ENCODE measurements around the gene LAMP5.

LAMP5 gene

DNA sequence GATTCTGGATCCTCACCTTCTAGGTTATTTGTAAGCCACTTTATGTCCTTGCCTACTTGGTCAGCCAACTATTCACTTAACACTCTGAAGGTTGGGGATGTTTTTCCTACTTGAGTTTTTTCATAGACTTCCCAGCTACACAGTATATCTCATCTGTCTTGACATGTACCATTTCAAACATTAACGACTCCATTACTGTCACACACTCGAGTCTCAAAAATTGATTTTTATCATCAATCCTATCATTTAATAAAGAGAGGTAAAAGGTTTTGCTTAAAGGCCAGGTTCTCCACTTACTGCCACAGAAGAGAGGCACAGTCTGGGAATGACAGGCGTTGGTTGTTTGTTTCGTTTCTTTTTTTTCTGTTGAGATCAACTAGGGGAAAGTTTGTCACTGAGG, 38.2 kb upstream of the LAMP5 start:
- Histone ChIP-seq H3K4me3 (ENCODE audit: low read length) (no peak overlapping the region), H3K9me3 (ENCODE audit: insufficient read depth, low read length) (no peaks in the 10 kb centered on the region), H3K27me3 (ENCODE audit: low read depth, low read length) (peaks cover 48% of the 10 kb centered on the region), H3K4me1 (ENCODE audit: low read length) (no peaks in the 10 kb centered on the region), H3K27ac (ENCODE audit: low read length) (no peak overlapping the region), H4K20me1 (ENCODE audit: insufficient read depth, low read length) (no peaks in the 10 kb centered on the region), H3K9ac (ENCODE audit: low read length) (no peak overlapping the region), H3K79me2 (ENCODE audit: low read length) (no peaks in the 10 kb centered on the region), H3K4me2 (ENCODE audit: low read length) (no peak overlapping the region), H2AFZ (ENCODE audit: low read depth, low read length) (no peak overlapping the region), H3K36me3 (replicated peaks; ENCODE audit: low read depth, low read length) (no peaks in the 10 kb centered on the region)
- TF ChIP-seq, protein P1, sequence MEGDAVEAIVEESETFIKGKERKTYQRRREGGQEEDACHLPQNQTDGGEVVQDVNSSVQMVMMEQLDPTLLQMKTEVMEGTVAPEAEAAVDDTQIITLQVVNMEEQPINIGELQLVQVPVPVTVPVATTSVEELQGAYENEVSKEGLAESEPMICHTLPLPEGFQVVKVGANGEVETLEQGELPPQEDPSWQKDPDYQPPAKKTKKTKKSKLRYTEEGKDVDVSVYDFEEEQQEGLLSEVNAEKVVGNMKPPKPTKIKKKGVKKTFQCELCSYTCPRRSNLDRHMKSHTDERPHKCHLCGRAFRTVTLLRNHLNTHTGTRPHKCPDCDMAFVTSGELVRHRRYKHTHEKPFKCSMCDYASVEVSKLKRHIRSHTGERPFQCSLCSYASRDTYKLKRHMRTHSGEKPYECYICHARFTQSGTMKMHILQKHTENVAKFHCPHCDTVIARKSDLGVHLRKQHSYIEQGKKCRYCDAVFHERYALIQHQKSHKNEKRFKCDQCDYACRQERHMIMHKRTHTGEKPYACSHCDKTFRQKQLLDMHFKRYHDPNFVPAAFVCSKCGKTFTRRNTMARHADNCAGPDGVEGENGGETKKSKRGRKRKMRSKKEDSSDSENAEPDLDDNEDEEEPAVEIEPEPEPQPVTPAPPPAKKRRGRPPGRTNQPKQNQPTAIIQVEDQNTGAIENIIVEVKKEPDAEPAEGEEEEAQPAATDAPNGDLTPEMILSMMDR (IDR thresholded peaks at IDR 0.05; ENCODE audit: low read depth, low read length), result no peak
- no peak for TF ChIP-seq EZH2phosphoT487 (IDR thresholded peaks at IDR 0.05; ENCODE audit: low read depth)

DNA sequence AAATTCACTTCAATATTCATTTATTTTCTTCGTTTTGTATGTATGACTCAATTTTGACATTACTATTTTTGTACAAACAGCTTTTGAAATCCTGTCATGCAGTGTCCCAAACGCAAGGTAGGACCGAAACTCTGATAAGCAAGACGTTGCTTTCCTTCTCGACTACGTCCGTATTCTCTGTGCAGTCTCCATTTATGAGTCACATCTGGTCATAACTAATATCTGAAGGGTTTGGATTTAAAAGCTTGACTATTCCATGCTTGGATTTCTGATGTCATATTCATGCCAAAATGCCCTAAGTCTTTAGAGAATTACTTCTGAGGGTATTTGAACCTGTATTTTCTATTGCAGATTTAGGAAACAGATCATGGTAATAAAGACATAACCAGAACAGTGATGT, 37.8 kb upstream of the LAMP5 start:
- H2AFZ ChIP-seq (ENCODE audit: low read depth, low read length), result no peak overlapping the region
- TF ChIP-seq, protein P1 (IDR thresholded peaks at IDR 0.05; ENCODE audit: low read depth, low read length), result no peak
- H3K27ac ChIP-seq (ENCODE audit: low read length), result no peak overlapping the region
- H3K27me3 ChIP-seq (ENCODE audit: low read depth, low read length), result peaks cover 53% of the 10 kb centered on the region
- no peaks in the 10 kb centered on the region for H3K36me3 ChIP-seq (replicated peaks; ENCODE audit: low read depth, low read length)
- H3K9me3 ChIP-seq (ENCODE audit: insufficient read depth, low read length), result no peaks in the 10 kb centered on the region
- no peaks in the 10 kb centered on the region for H3K79me2 ChIP-seq (ENCODE audit: low read length)
- H3K4me2 ChIP-seq (ENCODE audit: low read length), result no peak overlapping the region
- H3K4me1 ChIP-seq (ENCODE audit: low read length), result no peaks in the 10 kb centered on the region
- no peaks in the 10 kb centered on the region for H4K20me1 ChIP-seq (ENCODE audit: insufficient read depth, low read length)
- no peak overlapping the region for H3K9ac ChIP-seq (ENCODE audit: low read length)
- no peak overlapping the region for H3K4me3 ChIP-seq (ENCODE audit: low read length)

DNA sequence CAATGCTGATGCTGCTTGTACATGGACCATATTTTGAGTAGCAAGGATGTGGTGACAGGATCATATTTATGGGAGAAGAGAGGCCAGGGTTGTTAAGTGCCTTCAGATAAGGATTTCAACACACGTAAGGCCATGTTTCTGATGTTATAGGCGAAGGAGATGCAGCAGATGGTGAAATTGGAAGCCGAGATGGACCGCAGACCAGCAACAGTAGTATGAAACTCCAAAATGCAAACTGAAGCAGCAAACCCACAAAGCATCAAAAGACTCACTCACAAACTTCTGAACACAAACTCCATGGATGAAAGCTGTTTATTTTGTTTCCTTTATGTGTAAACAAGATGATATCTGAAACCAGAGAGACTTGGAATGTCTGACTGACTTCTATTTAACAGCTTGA, 35.6 kb upstream of the LAMP5 start:
- no peaks in the 10 kb centered on the region for H3K79me2 ChIP-seq (ENCODE audit: low read length)
- H4K20me1 ChIP-seq (ENCODE audit: insufficient read depth, low read length), result no peaks in the 10 kb centered on the region
- no peak overlapping the region for H3K4me2 ChIP-seq (ENCODE audit: low read length)
- H3K9me3 ChIP-seq (ENCODE audit: insufficient read depth, low read length), result no peaks in the 10 kb centered on the region
- H3K27ac ChIP-seq (ENCODE audit: low read length), result no peak overlapping the region
- H3K9ac ChIP-seq (ENCODE audit: low read length), result no peak overlapping the region
- no peak overlapping the region for H2AFZ ChIP-seq (ENCODE audit: low read depth, low read length)
- peaks cover 64% of the 10 kb centered on the region for H3K27me3 ChIP-seq (ENCODE audit: low read depth, low read length)
- no peaks in the 10 kb centered on the region for H3K36me3 ChIP-seq (replicated peaks; ENCODE audit: low read depth, low read length)
- no peak overlapping the region for H3K4me3 ChIP-seq (ENCODE audit: low read length)
- peaks cover 12% of the 10 kb centered on the region for H3K4me1 ChIP-seq (ENCODE audit: low read length)
- TF ChIP-seq, protein P1 (IDR thresholded peaks at IDR 0.05; ENCODE audit: low read depth, low read length), result no peak
- no peak for TF ChIP-seq EZH2phosphoT487 (IDR thresholded peaks at IDR 0.05; ENCODE audit: low read depth)

DNA sequence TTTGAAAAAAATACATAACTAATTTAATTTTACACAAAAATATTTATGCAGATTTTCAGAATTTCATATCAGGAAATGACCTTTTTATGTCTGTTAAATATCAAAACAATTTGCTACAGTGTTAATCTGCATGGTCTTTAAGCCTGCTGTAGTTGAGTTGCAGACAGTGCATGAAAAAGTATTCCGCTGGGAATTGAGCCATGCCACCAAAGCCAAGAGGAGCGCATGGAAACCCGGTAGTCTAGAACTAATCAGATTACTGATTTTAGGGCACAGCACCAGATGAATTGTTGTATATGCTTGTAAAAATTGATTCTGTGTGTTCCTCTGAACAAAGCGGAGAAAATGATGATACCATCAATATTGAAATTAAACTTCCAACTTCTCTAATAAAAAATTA, 34.3 kb upstream of the LAMP5 start:
- H3K9me3 ChIP-seq (ENCODE audit: insufficient read depth, low read length), result no peaks in the 10 kb centered on the region
- no peaks in the 10 kb centered on the region for H4K20me1 ChIP-seq (ENCODE audit: insufficient read depth, low read length)
- H3K9ac ChIP-seq (ENCODE audit: low read length), result no peak overlapping the region
- TF ChIP-seq, protein P1 (IDR thresholded peaks at IDR 0.05; ENCODE audit: low read depth, low read length), result no peak
- no peak for TF ChIP-seq EZH2phosphoT487 (IDR thresholded peaks at IDR 0.05; ENCODE audit: low read depth)
- no peak overlapping the region for H3K4me3 ChIP-seq (ENCODE audit: low read length)
- no peak overlapping the region for H2AFZ ChIP-seq (ENCODE audit: low read depth, low read length)
- H3K27me3 ChIP-seq (ENCODE audit: low read depth, low read length), result peaks cover 72% of the 10 kb centered on the region
- H3K4me1 ChIP-seq (ENCODE audit: low read length), result peaks cover 12% of the 10 kb centered on the region
- H3K4me2 ChIP-seq (ENCODE audit: low read length), result no peak overlapping the region
- H3K36me3 ChIP-seq (replicated peaks; ENCODE audit: low read depth, low read length), result no peaks in the 10 kb centered on the region
- H3K27ac ChIP-seq (ENCODE audit: low read length), result no peak overlapping the region
- no peaks in the 10 kb centered on the region for H3K79me2 ChIP-seq (ENCODE audit: low read length)

Measured in OCI-LY3 (cell line).